Mesothelial cell of epicardium (in vitro differentiated cells): ENCODE data around the gene KIAA0825. TPM values are rescaled to one million over a fixed set of nuclear protein-coding genes. Genes with fewer than 3 reads are reported as not detected.

Source experiments
- DNase-seq, 2 experiments: peaks; one replicate each; pipeline ENCODE4 v3.0.0; 2021; ENCODE audit warnings: low spot score in 2 of 2; ENCODE audit not compliant: unreplicated experiment in 2 of 2
- H3K27ac Mint-ChIP-seq: 2 replicates; pipeline ENCODE4 v1.8.0; 2021; ENCODE audit warnings: mixed read lengths
- H3K27me3 Mint-ChIP-seq: 2 replicates; pipeline ENCODE4 v1.8.0; 2021; ENCODE audit warnings: low read depth, mixed read lengths
- H3K36me3 Mint-ChIP-seq: 2 replicates; pipeline ENCODE4 v1.8.0; 2021; ENCODE audit warnings: mixed read lengths
- H3K4me1 Mint-ChIP-seq: 2 replicates; pipeline ENCODE4 v1.8.0; 2021; ENCODE audit warnings: mixed read lengths
- H3K4me3 Mint-ChIP-seq: 2 replicates; pipeline ENCODE4 v1.8.0; 2021; ENCODE audit warnings: mild to moderate bottlenecking, moderate library complexity, mixed read lengths
- H3K9me3 Mint-ChIP-seq: 2 replicates; pipeline ENCODE4 v1.8.0; 2021; ENCODE audit warnings: mixed read lengths
- total RNA-seq: library from RNA; stranded (reverse); gene quantifications from 3 replicates; pipeline ENCODE4 v1.2.1, GENCODE V29; 2021
- TF ChIP-seq, protein P1 (sequence below): fragments of 200-600 bp; sonication (generic); IDR thresholded peaks from one replicate; pipeline ENCODE4 v1.5.0; 2021; ENCODE audit warnings: antibody characterized with exemption; ENCODE audit not compliant: unreplicated experiment

The KIAA0825 gene, protein sequence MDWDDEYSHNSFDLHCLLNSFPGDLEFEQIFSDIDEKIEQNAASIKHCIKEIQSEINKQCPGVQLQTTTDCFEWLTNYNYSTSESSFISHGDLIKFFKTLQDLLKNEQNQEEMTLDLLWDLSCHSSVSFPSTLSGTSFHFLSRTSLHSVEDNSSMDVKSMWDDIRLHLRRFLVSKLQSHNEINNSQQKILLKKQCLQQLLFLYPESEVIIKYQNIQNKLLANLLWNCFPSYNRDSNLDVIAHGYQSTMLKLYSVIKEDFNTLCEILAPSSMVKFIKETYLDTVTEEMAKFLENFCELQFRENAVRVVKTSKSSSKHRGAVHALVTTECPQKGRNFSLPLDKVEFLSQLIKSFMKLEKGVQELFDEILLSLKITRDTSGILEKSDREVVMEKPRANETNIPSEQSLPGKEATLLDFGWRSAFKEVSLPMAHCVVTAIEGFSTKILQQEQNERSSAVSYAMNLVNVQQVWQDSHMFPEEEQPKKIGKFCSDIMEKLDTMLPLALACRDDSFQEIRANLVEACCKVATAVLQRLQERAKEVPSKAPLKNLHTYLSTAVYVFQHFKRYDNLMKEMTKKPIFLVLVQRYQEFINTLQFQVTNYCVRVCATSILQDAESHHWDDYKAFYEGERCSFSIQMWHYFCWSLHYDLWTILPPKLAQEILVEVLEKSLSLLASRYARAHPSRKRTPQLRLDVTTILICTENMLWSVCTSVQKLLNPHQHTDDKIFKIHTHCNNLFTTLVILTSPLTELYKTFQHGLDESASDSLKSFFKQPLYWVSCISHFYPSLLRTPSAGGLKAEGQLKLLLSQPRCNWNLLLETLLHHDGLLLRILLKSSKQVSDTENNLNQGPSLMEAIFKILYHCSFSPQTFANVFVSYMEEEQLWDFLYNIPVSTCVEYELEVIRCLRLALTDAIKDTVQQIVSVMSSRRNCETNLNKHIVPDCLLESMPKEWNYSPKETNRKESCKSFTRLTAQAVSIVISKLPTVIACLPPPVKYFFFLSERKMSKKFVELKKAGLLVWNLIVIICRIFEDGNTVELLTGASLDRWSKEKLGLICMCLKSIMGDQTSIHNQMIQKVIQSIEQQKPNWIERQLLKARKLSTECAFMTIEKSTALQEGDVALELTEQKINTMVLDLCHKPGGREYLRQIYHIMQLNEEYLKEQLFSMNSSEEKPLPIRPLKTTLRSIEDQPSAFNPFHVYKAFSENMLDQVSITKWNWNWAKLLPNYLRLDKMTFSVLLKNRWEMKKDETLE (N-terminal part only)
- 5.3 to 5.6 TPM (median 5.4 TPM) in 3 replicates for total RNA-seq

DNA sequence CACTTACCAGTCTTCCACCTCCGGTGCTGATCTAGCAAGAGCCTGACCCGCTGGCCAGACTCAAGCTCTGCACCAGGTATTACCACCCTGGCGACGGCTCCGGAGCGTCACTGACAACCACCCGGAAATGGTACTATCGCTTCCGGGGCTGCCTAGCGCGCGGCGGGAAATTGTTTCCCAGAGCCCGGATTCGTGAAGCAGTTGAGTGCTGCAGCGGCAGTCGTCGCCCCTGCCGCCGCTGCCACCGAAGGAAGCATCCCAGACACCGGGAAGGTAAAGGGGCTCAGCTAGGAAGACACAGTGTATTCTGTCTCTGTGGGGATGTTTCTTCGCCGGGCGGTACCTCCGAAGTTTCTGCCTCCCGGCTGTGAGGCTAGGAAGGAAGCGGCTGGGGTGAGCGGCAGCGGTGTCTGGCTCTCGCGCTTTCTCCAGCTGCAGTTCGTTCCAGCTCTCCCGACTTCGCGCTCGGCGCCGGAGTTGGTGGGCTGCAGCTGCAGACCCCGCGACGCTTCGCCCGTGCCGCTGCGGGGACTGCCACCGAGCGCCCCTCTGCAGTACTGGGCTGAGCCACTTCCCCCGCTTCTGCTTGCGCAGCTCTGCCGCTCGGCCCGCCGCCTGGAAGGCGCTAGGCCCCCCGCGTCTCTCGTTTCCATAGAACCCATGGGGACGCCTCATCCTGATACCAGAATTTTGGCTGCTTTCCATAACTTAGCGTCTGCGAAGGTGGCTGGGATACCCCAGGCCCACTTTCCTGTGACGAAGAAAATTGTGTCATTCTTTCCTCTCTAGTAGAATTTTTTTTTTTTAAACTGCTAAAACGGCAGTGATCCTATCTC lies at the start of gene KIAA0825, which contains the start of gene SLF1:
TSS of gene KIAA0825 (minus strand) at position 112 of the 836 bp plus-strand sequence. CDS start 81,478 bp downstream, outside the sequence.
TSS of gene SLF1 (plus strand) at position 177 of the 836 bp plus-strand sequence. CDS start 10,142 bp downstream, outside the sequence.
- Mint-ChIP-seq H3K36me3 (no peaks in the 10 kb centered on the region), H3K27me3 (no peaks in the 10 kb centered on the region), H3K4me1 (peaks cover 22% of the 10 kb centered on the region), H3K27ac (peak within 1 kb of the TSS; percentile 97), H3K9me3 (no peaks in the 10 kb centered on the region), H3K4me3 (peak within 1 kb of the TSS; percentile 92)
- peak; percentile 68 to 88 for DNase-seq
- TF ChIP-seq, protein P1, sequence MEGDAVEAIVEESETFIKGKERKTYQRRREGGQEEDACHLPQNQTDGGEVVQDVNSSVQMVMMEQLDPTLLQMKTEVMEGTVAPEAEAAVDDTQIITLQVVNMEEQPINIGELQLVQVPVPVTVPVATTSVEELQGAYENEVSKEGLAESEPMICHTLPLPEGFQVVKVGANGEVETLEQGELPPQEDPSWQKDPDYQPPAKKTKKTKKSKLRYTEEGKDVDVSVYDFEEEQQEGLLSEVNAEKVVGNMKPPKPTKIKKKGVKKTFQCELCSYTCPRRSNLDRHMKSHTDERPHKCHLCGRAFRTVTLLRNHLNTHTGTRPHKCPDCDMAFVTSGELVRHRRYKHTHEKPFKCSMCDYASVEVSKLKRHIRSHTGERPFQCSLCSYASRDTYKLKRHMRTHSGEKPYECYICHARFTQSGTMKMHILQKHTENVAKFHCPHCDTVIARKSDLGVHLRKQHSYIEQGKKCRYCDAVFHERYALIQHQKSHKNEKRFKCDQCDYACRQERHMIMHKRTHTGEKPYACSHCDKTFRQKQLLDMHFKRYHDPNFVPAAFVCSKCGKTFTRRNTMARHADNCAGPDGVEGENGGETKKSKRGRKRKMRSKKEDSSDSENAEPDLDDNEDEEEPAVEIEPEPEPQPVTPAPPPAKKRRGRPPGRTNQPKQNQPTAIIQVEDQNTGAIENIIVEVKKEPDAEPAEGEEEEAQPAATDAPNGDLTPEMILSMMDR = no peak

DNA sequence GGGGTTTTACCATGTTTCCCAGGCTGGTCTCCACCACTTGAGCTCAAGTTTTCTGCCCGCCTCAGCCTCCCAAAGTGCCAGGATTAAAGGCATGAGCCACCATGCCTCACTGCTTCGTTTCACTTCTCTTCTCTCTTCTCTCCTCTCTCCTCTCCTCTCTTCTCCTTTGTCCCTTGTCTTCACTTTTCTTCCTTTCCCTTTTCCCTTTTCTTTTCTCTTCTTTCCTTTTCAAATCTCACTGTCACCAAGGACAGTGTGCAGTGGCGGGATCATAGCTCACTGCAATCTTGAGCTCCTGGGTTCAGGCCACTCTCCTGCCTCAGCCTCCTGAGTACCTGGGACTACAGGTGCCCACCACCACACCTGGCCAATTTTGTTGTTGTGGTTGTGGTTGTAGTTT lies 49.5 kb upstream of the KIAA0825 start:
- Mint-ChIP-seq H3K4me3 (no peak overlapping the region), H3K27ac (no peak overlapping the region), H3K36me3 (peaks cover 2% of the 10 kb centered on the region), H3K4me1 (peaks cover 6% of the 10 kb centered on the region), H3K9me3 (no peaks in the 10 kb centered on the region), H3K27me3 (no peaks in the 10 kb centered on the region)
- no peak for DNase-seq
- TF ChIP-seq, protein P1 = no peak

DNA sequence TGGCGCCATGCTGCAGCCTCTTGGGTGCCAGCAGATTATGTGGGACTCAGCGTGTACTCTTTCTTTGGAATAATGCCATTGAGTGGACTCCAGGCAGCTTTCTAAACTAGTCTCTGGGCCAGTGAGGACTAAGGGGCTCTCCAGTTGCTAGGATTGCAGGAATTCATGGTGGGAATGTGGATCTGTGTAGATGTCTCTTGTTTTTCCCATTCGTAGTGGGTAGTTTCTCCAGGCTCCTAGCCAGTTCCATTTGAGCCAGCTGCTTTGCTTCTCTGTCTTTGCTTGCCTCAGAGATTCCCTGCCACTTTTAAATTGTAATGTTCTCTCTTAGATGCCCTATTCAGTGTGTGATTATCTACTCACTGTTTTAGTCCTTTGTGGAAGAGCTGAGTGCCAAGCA lies 42.7 kb upstream of the KIAA0825 start:
- Mint-ChIP-seq H3K36me3 (peaks cover 36% of the 10 kb centered on the region), H3K4me3 (no peak overlapping the region), H3K4me1 (no peaks in the 10 kb centered on the region), H3K27me3 (no peaks in the 10 kb centered on the region), H3K27ac (no peak overlapping the region), H3K9me3 (peaks cover 31% of the 10 kb centered on the region)
- DNase-seq = no peak
- TF ChIP-seq, protein P1 = no peak

DNA sequence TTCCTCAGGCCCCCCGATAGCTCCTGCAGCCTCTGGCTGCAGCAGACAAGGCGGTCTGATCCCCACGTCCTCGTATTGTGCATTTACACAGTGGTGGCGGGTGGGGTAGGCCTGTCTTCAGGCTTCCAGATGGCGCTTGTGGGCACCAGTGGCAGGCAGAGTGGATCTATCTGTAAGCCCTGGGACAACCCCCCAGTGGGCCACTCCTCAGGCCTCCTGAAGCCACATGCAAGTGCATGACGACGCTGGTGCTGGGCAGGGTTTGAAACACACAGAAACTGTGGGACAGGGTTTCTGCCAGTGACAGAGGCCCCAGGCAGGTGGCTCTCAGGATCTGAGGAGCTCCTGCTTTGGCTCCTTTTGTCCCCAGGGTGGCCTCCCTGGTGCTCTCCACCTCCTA lies 42.1 kb upstream of the KIAA0825 start:
- DNase-seq = no peak
- TF ChIP-seq, protein P1 = no peak
- H3K27ac Mint-ChIP-seq = no peak overlapping the region
- H3K36me3 Mint-ChIP-seq = peaks cover 42% of the 10 kb centered on the region
- no peak overlapping the region for H3K4me3 Mint-ChIP-seq
- no peaks in the 10 kb centered on the region for H3K4me1 Mint-ChIP-seq
- peaks cover 36% of the 10 kb centered on the region for H3K9me3 Mint-ChIP-seq
- H3K27me3 Mint-ChIP-seq = no peaks in the 10 kb centered on the region

DNA sequence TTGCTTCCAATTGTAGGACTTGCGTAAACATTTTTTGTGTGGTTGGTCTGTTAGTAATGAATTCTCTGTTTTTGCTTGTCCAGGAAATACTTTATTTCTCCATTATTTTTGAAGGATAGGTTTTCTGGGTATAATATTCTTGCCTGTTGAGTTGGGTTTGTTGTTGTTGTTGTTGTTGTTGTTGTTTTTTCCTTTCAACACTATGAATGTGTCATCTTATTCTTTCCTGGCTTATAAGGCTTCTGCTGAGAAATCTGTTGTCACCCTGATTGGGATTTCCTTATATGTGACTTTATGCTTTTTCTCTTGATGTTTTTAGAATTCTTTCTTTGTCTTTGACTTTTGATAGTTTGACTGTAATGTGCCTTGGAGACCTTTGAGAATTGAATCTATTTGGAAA lies 39.9 kb upstream of the KIAA0825 start:
- no peak overlapping the region for H3K27ac Mint-ChIP-seq
- no peak for DNase-seq
- peaks cover 51% of the 10 kb centered on the region for H3K9me3 Mint-ChIP-seq
- TF ChIP-seq, protein P1 = no peak
- no peaks in the 10 kb centered on the region for H3K27me3 Mint-ChIP-seq
- H3K36me3 Mint-ChIP-seq = peaks cover 57% of the 10 kb centered on the region
- H3K4me3 Mint-ChIP-seq = no peak overlapping the region
- H3K4me1 Mint-ChIP-seq = no peaks in the 10 kb centered on the region
